Type B pancreatic cell (in vitro differentiated cells): Measurements from ENCODE around the gene MOB3B. TPM values are rescaled to one million over a fixed set of nuclear protein-coding genes. Genes with fewer than 3 reads are reported as not detected.
A peak's percentile ranks its signal among the peaks of the same experiment; 100 is the strongest.

Experiments
- DNase-seq: peaks from one replicate; pipeline ENCODE4 v3.0.0; 2021; ENCODE audit warnings: mixed read lengths; ENCODE audit not compliant: unreplicated experiment; ENCODE audit errors: extremely low spot score
- H3K27ac Mint-ChIP-seq: 2 replicates; pipeline ENCODE4 v1.8.0; 2021; ENCODE audit warnings: mild to moderate bottlenecking, mixed read lengths
- H3K27me3 Mint-ChIP-seq: 2 replicates; pipeline ENCODE4 v1.8.0; 2021; ENCODE audit warnings: mixed read lengths
- H3K36me3 Mint-ChIP-seq: 2 replicates; pipeline ENCODE4 v1.8.0; 2021; ENCODE audit warnings: mixed read lengths
- H3K4me1 Mint-ChIP-seq: one replicate; pipeline ENCODE4 v1.8.0; 2021; ENCODE audit warnings: mixed read lengths; ENCODE audit not compliant: unreplicated experiment
- H3K4me3 Mint-ChIP-seq: 2 replicates; pipeline ENCODE4 v1.8.0; 2021; ENCODE audit warnings: mild to moderate bottlenecking, mixed read lengths
- H3K9me3 Mint-ChIP-seq: 2 replicates; pipeline ENCODE4 v1.8.0; 2021; ENCODE audit warnings: mixed read lengths
- CTCF ChIP-seq: fragments of 200-600 bp; sonication (generic); conservative IDR thresholded peaks from 2 replicates; pipeline ENCODE4 v1.5.0; 2021; ENCODE audit warnings: antibody characterized with exemption, mild to moderate bottlenecking
- total RNA-seq: library from RNA; stranded (reverse); gene quantifications from 2 replicates; pipeline ENCODE4 v1.2.1, GENCODE V29; 2021; ENCODE audit warnings: low replicate concordance

MOB3B gene
- total RNA-seq, 1 donor from 2014 or later = 27.5 TPM

DNA sequence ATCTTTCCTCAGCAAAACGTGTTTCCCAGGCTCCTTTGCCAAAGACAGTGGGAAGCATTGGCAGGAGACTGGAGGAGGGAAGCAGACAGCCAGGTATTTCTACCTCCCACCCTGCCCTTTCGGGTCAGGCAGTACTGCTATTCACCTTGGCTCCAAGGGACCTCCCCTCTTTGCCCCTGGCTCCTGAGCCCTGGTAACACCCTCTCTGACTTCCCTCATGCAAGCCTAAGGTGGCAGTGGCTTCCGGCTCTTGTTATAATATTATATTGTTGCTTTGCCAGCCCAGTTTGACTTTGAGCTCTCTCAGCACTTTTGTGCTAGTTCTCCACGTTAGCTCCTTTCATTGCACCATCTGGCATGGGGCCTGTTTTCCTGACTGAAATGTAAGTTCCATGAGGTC, 87.2 kb downstream of the MOB3B start:
- DNase-seq = no peak
- TF ChIP-seq CTCF = no peak

DNA sequence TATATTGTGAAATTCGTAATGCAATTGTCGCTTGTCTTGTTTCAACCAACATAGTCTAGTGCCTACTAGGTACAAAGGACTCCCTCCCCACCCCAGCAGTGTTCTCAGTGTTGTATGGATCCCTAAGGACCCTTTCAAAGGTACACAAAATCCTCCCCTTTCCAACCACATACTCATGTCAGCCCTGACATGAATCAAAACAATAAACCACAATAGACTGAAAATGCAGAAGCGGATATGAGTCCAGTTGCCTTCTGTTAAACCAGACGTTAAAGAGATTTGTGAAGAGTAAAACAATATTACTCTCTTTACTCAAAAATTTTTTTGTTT, 87.9 kb downstream of the MOB3B start:
- Mint-ChIP-seq H3K4me3 (no peak overlapping the region), H3K36me3 (peaks cover 26% of the 10 kb centered on the region), H3K27ac (no peak overlapping the region), H3K27me3 (no peaks in the 10 kb centered on the region), H3K9me3 (peaks cover 11% of the 10 kb centered on the region), H3K4me1 (peaks cover 28% of the 10 kb centered on the region)
- no peak for DNase-seq
- no peak for TF ChIP-seq CTCF

More for the DNA sequence above, 87.2 kb downstream of the MOB3B start:
- peaks cover 33% of the 10 kb centered on the region for H3K4me1 Mint-ChIP-seq
- H3K9me3 Mint-ChIP-seq = peaks cover 11% of the 10 kb centered on the region
- peaks cover 30% of the 10 kb centered on the region for H3K36me3 Mint-ChIP-seq
- H3K4me3 Mint-ChIP-seq = no peak overlapping the region
- H3K27me3 Mint-ChIP-seq = no peaks in the 10 kb centered on the region
- H3K27ac Mint-ChIP-seq = no peak overlapping the region

DNA sequence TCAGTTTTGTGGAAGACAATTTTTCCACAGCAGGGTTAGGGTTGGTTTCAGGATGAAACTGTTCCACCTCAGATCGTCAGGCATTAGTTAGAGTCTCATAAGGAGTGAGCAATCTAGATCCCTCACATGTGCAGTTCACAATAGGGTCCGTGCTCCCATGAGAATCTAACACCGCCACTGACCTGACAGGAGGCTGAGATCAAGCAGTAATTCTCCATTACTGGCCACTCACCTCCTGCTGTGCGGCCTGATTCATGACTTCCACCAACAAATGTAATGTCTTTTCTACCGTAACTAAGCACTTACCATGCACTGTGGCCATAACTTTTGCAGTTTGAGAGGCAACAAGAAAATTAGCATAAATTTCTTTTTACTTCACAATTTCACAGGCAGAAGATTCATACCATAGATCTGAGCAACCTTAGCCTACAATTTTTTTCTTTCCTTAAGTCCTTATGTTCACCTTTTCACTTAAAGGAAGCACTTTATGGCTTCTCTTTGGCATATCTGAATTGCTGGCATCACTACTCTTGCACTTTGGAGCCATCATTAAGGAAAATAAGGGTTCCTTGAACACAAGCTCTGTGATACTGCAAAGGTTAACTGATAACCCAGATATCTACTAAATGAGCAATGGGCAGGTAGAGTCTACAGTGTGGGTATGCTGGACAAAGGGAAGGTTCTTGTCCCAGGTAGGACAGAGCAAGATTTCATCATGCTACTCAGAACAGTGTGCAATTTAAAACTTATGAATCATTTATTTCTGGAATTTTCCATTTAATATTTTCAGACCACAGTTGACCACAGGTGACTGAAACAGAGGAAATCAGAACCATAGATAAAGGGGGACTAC, 88.5 kb downstream of the MOB3B start:
- Mint-ChIP-seq H3K36me3 (peaks cover 26% of the 10 kb centered on the region), H3K27me3 (no peaks in the 10 kb centered on the region), H3K4me3 (no peak overlapping the region), H3K27ac (peak overlapping the region; percentile 41), H3K4me1 (peaks cover 24% of the 10 kb centered on the region), H3K9me3 (peaks cover 11% of the 10 kb centered on the region)
- TF ChIP-seq CTCF = no peak
- no peak for DNase-seq

DNA sequence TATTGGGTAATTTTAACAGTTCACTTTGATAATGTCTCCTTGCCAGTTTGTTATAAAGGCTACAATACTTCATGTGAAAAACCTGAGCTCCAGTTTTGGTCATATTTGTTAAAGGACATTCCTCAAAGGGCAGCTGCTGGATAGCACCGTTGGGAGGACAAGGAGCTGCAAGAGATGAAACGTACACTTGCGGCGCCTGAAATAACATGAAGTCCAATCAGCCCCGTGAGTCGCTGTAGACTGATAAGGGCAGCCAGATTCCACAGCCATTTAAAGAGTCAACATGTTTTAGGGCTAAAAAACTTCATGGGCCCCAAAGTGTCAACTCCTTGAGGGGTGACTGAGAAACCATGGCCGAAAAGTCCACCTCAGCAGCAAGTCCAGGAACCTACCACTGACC, 91.1 kb downstream of the MOB3B start:
- Mint-ChIP-seq H3K4me3 (no peak overlapping the region), H3K36me3 (peaks cover 25% of the 10 kb centered on the region), H3K4me1 (peaks cover 33% of the 10 kb centered on the region), H3K27ac (peak overlapping the region; percentile 89), H3K9me3 (peaks cover 17% of the 10 kb centered on the region), H3K27me3 (no peaks in the 10 kb centered on the region)
- DNase-seq = no peak
- TF ChIP-seq CTCF = no peak

DNA sequence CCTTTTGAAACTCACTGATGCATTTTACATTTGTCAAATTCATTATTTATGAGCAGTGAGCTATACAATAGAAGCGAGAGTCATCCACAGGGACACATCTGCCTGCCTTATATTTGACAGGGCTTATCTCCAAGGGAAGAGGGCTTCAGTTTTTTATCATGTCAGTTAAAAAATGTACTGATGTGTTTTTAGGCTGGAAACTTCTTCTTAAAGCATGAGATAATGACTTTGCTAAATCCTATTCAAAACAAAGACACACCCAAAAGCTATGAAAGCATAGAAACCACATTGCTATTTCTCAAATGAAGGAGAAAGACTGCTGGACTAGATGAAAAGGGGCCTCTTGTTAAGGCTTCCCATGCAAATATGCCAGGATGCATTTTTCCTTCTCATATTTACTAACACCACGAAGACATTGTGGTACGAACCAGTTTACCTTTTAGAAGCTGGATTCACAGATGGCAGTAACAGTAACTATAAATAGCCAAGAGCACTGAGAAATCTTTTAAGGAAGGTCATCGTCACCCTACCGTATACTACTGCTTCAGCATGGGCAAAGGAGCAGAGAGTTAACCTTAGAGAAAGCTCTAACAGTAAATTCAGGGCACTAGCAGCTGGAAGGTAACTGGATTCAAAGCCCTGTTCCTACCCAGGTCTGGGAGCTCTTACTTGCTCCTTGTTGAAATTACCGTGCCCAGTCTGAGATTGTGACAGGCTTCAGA, 91.8 kb downstream of the MOB3B start:
- Mint-ChIP-seq H3K27ac (peak overlapping the region; percentile 89), H3K36me3 (peaks cover 20% of the 10 kb centered on the region), H3K9me3 (peaks cover 12% of the 10 kb centered on the region)

More for the DNA sequence above, 91.8 kb downstream of the MOB3B start:
- Mint-ChIP-seq H3K4me3 (peak overlapping the region; percentile 44), H3K4me1 (peaks cover 37% of the 10 kb centered on the region), H3K27me3 (no peaks in the 10 kb centered on the region)
- DNase-seq = no peak
- TF ChIP-seq CTCF = no peak
